Cardiac septum (tissue), 1 donor: ENCODE data around the gene PRDX5. TPM values are rescaled to one million over a fixed set of nuclear protein-coding genes. Genes with fewer than 3 reads are reported as not detected.
"Not testable (repeated sequence)": the region's sequence is repeated elsewhere in the genome, so short reads cannot be mapped to it uniquely, and the experiment has no call there.

Experiments used
- DNase-seq: peaks from one replicate; pipeline ENCODE4 v3.0.0-alpha.2; 2020; ENCODE audit warnings: low spot score
- intact Hi-C: fragments of 100-400 bp; cut with DNase I; formaldehyde crosslinking; loops from one replicate; pipeline ENCODE4 v1.14.0; 2022
- total RNA-seq: library from RNA; stranded (reverse); fragmentation: NEBNext Ultra II Directional; extraction: Animal tissue kit (Norgen Biotek cat#: 25700); gene quantifications from one replicate; pipeline ENCODE4 v1.2.1, GENCODE V29; 2021
- donor health status: DM: no; HTN: no; CAD: no.

Gene PRDX5
- total RNA-seq, 1 donor from 2014 or later, result 208 TPM

GRCh38 chr11:64303109-64304031, 14.6 kb upstream of the PRDX5 start:
- intact Hi-C loops, result loop anchor here (2.0 to 5.0 kb wide), 3 partner anchors 19 to 51 kb away; partner anchors contain the start of genes BAD, GPR137 and PLCB3
- DNase-seq, result no peak

GRCh38 chr11:64304032-64304315, 13.9 kb upstream of the PRDX5 start:
- intact Hi-C loops, result loop anchor here (2.0 to 5.0 kb wide), 3 partner anchors 19 to 52 kb away; partner anchors contain the start of genes BAD, GPR137 and PLCB3
- DNase-seq, result no peak

- DNase-seq, result peak; percentile 96
- intact Hi-C loops, result loop anchor here (2.0 to 5.0 kb wide), 3 partner anchors 20 to 52 kb away; partner anchors contain the start of genes BAD, GPR137 and PLCB3
Measured at GRCh38 chr11:64304316-64305072, 13.4 kb upstream of the PRDX5 start.

GRCh38 chr11:64305075-64305690, 12.7 kb upstream of the PRDX5 start, which contains the start of gene ESRRA:
Gene ESRRA (plus strand): TSS chr11:64305524. CDS start chr11:64307180, 1,656 bp downstream.
- intact Hi-C loops, result loop anchor here (2.0 kb wide), 1 partner anchor 20 kb away; the partner anchor contains the start of genes BAD and GPR137
- peak; percentile 100 for DNase-seq

GRCh38 chr11:64305691-64306562, 12.0 kb upstream of the PRDX5 start:
- DNase-seq, result peak; percentile 93
- intact Hi-C loops, result loop anchor here (2.0 kb wide), 1 partner anchor 21 kb away; the partner anchor contains the start of genes BAD and GPR137

- intact Hi-C loops, result no loop called here
Measured at GRCh38 chr11:64306563-64306875, 11.4 kb upstream of the PRDX5 start.

GRCh38 chr11:64306876-64307622, 10.9 kb upstream of the PRDX5 start:
- DNase-seq, result no peak
- intact Hi-C loops, result no loop called here

More at GRCh38 chr11:64306563-64306875, 11.4 kb upstream of the PRDX5 start:
- DNase-seq, result no peak

- DNase-seq, intact Hi-C loops: not testable (repeated sequence)
Measured at GRCh38 chr11:64307795-64308194, 10.1 kb upstream of the PRDX5 start.

GRCh38 chr11:64312947-64313346, 5.0 kb upstream of the PRDX5 start:
- intact Hi-C loops, result no loop called here

GRCh38 chr11:64313491-64314145, 4.3 kb upstream of the PRDX5 start:
- intact Hi-C loops, result no loop called here
- peak; percentile 81 for DNase-seq

More at GRCh38 chr11:64312947-64313346, 5.0 kb upstream of the PRDX5 start:
- no peak for DNase-seq

GRCh38 chr11:64314146-64314804, 3.6 kb upstream of the PRDX5 start:
- DNase-seq, result no peak
- intact Hi-C loops, result no loop called here

GRCh38 chr11:64314805-64315561, 2.9 kb upstream of the PRDX5 start:
- intact Hi-C loops, result no loop called here

GRCh38 chr11:64315667-64316526, 2.0 kb upstream of the PRDX5 start:
- DNase-seq, intact Hi-C loops: not testable (repeated sequence)

More at GRCh38 chr11:64314805-64315561, 2.9 kb upstream of the PRDX5 start:
- DNase-seq, result no peak

- intact Hi-C loops, result no loop called here
Measured at GRCh38 chr11:64316672-64317324, 1.1 kb upstream of the PRDX5 start.

More at GRCh38 chr11:64316672-64317324, 1.1 kb upstream of the PRDX5 start:
- DNase-seq, result no peak
